Activated CD4-positive, alpha-beta T cell treated with anti-CD3 and anti-CD28 coated beads for 24 hours (primary cell): ENCODE measurements around the gene WIPF3.
"Not testable (repeated sequence)": the region's sequence is repeated elsewhere in the genome, so short reads cannot be mapped to it uniquely, and the experiment has no call there.

Experiments
- DNase-seq, 2 donors: peaks; one replicate each; pipeline ENCODE4 v3.0.0-alpha.2; 2020; ENCODE audit warnings: low read depth in 2 of 2

Gene WIPF3

DNA sequence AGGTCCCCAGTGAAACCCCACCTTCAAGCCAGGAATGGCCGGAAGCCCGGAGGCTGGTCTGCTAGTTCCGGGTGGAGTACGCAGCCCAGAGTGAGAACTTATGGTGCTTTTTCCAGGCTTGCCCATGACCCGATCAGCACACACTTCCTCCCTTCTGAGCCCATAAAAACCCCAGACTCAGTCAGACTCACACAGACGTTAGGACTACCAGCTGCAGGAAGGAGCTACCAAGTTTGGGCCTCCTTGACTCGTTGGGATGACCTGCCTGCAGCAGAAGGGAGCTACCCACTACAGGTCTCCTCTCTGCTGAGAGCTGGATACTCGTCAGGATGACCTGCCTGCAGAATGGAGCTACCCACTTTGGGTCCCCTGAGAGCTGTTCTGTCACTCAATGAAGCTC lies 144.2 kb downstream of the WIPF3 start:
- no peak for DNase-seq

DNA sequence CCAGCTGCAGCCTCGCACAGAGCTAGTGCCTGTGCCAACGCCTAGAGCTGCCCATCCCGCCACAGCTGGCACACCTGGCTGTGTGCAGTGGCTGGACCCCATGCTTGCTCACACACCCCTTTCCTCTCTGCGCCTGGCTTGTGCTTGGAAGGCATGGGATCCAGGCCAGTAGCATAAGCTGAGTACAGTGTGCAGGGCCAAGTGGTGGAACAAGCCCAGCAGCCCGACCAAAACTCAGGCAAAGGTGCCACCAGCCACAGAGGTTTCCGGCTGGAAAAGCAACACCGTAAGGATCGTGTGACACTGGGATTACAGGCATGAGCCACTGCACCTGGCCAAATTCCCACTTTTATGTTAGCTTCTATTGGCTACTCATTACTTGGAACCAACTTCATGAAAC lies 144.9 kb downstream of the WIPF3 start:
- DNase-seq = no peak

DNA sequence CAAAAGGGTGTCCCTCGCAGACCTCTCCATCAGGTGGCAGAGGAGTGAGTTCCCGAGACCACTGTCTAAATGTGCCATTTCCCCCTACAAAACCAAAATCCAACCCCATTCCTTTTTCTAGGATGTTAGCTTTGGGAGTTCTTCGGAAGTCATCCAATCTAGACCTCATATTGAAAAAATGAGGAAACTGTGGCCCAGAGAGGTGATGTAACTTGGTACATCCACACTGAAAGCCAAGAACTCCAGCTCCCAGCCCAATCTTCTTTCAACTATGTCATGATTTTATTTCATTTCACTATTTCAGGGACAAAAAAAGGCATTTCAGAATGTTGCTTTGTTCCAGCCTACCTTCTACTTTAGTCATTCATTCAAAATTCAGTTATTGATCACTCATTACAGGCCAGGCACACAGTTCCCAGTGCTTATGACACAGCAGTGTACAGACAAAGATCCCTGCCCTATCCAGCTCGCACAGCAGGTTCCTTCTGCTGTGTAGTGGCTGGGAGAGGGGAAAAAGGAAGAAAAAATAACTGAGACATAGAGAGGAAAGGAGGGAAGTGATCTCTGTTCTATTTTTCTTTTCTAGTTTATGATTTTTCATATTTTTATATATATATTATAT lies 147.5 kb downstream of the WIPF3 start:
- DNase-seq = no peak

DNA sequence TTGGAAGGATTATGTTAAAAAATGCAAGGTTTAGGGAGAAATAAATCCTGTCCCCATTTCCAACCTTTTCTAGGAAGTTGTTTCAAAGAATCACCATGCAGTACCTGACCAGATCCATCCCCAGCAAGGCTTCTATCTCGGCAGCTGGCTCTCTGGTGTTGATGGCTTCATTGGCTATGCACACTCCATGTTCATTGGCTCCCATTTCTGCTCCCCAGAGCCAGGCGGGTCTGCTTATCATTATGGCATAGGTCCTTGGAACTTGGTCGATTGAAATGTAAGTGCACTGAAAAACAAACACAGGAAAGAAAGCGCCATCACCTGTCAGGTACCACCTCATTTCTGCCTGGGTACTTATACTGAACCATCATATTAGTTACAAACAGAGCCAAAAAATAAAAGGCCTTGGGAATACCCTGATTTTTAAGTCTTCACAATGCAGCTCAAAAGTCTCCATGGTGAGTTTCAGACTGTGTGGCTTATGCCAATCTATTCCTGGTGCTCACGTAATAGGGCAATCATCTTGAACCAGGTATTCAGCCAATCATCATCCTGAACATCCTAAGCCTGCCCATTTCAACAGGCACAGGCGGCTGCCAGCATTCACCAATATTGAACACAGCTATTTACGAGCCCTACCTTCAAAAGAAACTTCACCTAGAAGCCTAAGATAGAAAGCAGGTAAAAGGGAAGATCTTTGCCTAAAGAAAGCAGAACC lies 148.9 kb downstream of the WIPF3 start:
- no peak for DNase-seq

DNA sequence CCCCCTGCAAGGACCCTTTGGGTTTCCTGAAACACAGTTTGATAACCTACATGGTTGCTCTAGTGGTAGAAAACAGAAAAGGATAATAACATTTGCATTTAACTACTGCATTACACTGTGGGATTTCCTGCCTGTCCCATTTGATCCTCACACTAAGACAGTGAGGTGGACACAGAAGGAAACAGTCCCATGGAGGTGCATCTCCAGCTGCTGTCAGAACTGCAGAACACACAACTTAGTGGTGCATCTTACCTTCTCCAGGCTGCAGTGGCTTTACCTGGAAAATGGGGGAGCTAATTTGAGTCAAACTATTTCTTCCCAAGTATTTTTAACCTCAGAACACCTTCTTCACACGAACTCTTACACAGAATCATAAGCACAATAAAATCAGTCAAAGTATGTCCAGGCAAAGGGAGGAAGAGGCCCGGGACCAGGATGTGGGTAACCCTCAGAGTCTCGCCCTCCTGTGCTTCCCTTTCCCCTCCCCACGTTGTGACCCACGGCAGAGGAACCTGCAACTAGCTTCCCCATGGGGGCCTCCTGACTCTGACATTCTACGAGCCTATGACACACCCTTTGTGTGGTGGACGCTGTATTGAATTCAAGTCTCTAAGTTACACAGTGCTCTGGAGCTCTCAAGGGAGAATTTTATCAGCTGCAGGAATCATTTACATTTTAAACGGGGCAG lies 149.6 kb downstream of the WIPF3 start:
- DNase-seq = no peak

DNA sequence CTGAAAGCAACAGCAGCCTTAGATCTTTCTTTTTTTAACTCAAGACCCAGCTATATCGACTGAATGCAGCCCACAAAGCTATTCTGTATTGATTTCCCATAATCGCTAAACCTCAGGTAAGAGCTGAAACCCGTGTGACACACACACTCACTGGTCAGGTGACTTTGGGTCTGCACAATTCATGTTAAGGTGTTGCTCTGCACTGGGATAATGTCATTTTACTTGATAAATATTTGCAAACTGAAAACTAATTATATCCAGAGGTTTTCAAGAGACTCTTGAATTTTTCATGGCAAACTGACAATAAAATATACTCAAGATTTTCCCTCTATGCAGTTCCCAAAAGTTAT lies 150.2 kb downstream of the WIPF3 start:
- DNase-seq = no peak

DNA sequence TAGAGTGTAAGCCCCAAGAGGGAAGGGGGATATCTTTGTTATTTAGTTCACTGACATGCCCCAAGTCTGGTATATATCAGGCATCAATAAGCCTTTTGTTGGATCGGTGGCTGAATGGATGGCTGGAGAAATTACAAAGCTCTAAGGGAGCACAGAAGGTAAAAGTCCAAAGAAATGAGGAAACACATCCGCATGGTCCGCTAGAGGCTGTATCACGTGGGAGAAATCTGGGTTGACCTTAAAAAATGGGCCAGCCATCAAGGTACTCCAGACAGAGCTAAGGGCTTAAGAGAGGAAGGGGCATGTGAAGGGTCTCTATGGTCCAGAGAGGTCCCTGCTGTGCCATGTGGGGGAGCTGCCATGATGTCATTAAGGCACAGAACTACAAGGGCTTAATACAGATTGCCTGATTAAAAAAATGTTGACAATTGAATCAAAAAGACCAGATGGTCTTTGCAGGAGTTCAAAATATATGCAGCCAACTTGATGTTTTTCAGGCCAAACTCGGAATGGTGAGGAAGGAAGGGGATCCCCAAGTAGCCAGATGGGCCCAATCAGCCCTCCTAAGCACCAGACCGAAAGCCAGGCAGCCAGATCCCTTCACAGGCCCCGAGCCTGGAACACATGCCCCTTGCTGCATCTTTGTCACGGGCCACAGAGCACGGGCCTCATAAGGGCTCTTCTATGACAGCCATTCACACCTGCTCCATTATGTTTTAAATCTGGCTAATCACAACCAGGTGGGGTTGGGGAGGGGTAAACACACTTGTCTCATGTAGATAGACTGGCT lies 151.4 kb downstream of the WIPF3 start:
- DNase-seq = no peak

DNA sequence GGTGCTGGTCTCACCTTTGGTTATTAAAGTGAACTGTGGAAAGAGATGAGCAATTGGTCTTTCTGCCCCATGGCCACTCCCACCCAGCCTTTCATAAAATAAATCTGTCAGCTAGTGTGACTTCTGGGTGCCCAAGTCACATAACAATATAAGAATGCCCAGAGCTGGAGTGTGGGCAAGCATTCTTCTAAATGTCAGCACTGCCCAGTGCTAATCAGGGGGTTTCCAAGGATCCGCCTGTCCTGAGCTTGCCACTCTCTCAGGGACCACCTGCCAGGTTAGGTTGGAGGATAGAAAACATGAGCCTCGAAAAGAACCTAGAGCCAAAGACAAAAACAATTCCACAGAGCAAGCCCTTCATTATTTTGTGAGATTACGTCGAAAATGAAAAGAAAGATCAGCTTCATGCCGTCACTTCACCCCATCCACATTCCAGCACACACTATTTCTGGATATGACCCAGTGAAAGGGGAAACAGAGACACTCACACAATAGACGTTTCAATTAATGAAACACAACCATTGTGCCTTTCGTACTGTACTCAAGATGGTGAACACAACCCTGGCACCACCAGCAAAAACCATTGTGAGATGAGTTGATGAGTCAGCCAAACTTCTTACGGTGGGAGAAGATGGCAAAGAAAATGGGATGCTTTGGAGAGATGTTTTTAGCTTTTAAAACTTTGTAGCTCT lies 152.5 kb downstream of the WIPF3 start:
- no peak for DNase-seq

DNA sequence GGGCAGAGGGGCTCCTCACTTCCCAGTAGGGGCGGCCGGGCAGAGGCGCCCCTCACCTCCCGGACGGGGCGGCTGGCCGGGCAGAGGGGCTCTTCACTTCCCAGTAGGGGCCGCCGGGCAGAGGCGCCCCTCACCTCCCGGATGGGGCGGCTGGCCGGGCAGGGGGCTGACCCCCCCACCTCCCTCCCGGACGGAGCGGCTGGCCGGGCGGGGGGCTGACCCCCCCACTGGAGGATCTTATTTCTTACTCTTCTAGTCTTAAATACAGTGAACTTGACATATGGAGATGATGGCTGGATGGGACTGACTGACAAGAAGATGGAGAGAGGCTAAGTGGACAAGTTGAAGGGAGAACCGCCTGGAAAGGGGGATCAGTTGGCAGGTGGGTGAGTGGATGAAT lies 155.3 kb downstream of the WIPF3 start:
- DNase-seq = not testable (repeated sequence)

DNA sequence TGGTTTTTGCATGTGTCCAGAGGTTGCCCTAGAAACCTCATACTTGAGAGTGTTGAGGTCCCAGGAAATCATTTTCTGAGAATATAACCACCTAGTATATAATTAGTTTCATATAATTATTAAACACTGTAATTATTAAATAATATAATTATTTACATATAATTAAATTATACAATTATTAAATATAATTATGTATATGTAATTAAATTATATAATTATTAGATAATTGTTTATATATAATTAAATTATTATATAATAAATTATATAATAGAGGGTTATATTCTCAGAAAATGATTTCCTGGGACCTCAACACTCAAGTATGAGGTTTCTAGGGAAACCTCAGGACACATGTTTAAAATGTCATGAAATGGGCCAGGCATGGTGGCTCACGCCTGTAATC lies 155.7 kb downstream of the WIPF3 start:
- DNase-seq = no peak

DNA sequence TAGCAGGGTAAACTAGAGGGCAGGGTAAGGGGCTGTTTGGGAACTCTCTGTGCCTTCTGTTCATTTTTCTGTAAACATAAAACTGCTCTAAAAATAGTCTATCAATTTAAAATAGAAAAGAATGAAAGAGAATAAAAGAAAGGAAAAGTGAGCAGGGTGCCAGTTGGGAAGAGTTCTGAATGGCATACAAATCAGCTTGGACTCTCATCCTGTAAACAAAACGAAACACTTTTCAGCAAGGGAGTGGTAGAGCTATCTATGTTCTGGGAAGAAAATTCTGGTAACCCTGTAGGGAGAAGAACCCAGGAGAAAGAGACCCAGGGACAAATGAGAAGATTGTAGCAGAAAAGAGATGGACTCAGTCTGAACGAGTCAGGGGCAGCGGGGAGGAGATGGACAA lies 158.7 kb downstream of the WIPF3 start:
- DNase-seq = no peak
